HepG2 (cell line): Measurements from ENCODE around the gene CITED2. TPM values are rescaled to one million over a fixed set of nuclear protein-coding genes. Genes with fewer than 3 reads are reported as not detected.

ENCODE experiments used
- ATAC-seq: fragments of 200-7000 bp; cut with Tn5 transposase; 3 replicates; pipeline ENCODE4 v1.9.1; 2020; ENCODE audit warnings: mild to moderate bottlenecking, moderate library complexity
- BruUV-seq: library from RNA; stranded (reverse); fragments of 400-500 nt; replicated peaks from 2 replicates; lab custom pipeline; 2021; lab: Mats Ljungman, UMichigan
- CTCF ChIA-PET: fragments of 300-600 bp; formaldehyde crosslinking; extraction: SDS; loops from one replicate; lab custom pipeline; 2021; ENCODE audit warnings: low total read pairs, inconsistent platforms, low intra/inter-chr PET ratio; lab: Yijun Ruan, JAX
- POLR2A ChIA-PET: fragments of 350-600 bp; sonication (Branson Sonifier 250); formaldehyde crosslinking; loops from one replicate; lab custom pipeline; 2020; ENCODE audit warnings: antibody characterized with exemption, inconsistent platforms; lab: Yijun Ruan, JAX
- DNase-seq: peaks from one replicate; pipeline ENCODE4 v3.0.0-alpha.2; 2015; ENCODE audit warnings: low spot score
- FAIRE-seq: peaks from 3 replicates; lab custom pipeline; 2011; peaks lifted over from hg19 to GRCh38; lab: Jason Lieb, UNC
- H2AFZ ChIP-seq: one replicate; pipeline ENCODE4 v1.6.1; 2011; ENCODE audit warnings: low read length, inconsistent platforms
- H3K27ac ChIP-seq: fragments of 300-600 bp; 3 replicates; pipeline ENCODE4 v1.8.0; 2011; ENCODE audit warnings: mixed run types, mild to moderate bottlenecking, mixed read lengths, low read length, inconsistent platforms; ENCODE audit not compliant: insufficient read depth; ENCODE audit errors: extremely low read length
- H3K27me3 ChIP-seq, 2 experiments: fragments of 200-600 bp in 1 of 2; 2 replicates in 1 of 2; 3 replicates in 1 of 2; pipeline versions ENCODE4 v1.6.0 to v1.8.0; 2011; ENCODE audit warnings: low read length in 2 of 2, mild to moderate bottlenecking in 2 of 2, moderate library complexity in 2 of 2, inconsistent platforms in 1 of 2; ENCODE audit not compliant: insufficient read depth in 2 of 2, control insufficient read depth in 1 of 2
- H3K36me3 ChIP-seq, 2 experiments: fragments of 200-600 bp in 1 of 2; replicated peaks in 1 of 2; 2 replicates in 1 of 2; 3 replicates in 1 of 2; pipeline versions ENCODE4 v1.5.1 to v1.8.0; 2011; ENCODE audit warnings: low read length in 2 of 2, inconsistent platforms in 1 of 2; ENCODE audit not compliant: insufficient read depth in 2 of 2, control insufficient read depth in 1 of 2
- H3K4me1 ChIP-seq: 2 replicates; pipeline ENCODE4 v1.5.1; 2012; ENCODE audit warnings: low read length, inconsistent platforms; ENCODE audit not compliant: insufficient read depth
- H3K4me2 ChIP-seq: 2 replicates; pipeline ENCODE4 v1.6.0; 2011; ENCODE audit warnings: low read depth, low read length, inconsistent platforms
- H3K4me3 ChIP-seq, 3 experiments: fragments of 200-600 bp in 1 of 3; sonication (generic), shearing (Covaris generic) in 1 of 3; replicated peaks in 1 of 3; 2 replicates each; pipeline ENCODE4 v1.5.1; 2011 to 2016; ENCODE audit warnings: low read length in 3 of 3, inconsistent platforms in 2 of 3, low read depth in 2 of 3, mild to moderate bottlenecking in 2 of 3, control low read depth in 1 of 3, mixed read lengths in 1 of 3; ENCODE audit not compliant: insufficient read depth in 1 of 3
- H3K79me2 ChIP-seq: one replicate; pipeline ENCODE4 v1.6.1; 2011; ENCODE audit warnings: low read length, inconsistent platforms; ENCODE audit not compliant: insufficient read depth
- H3K9ac ChIP-seq: 2 replicates; pipeline ENCODE4 v1.6.0; 2011; ENCODE audit warnings: mild to moderate bottlenecking, low read depth, low read length, inconsistent platforms; ENCODE audit not compliant: insufficient read depth
- H3K9me3 ChIP-seq: 2 replicates; pipeline ENCODE4 v1.5.1; 2012; ENCODE audit warnings: mild to moderate bottlenecking, low read length
- H4K20me1 ChIP-seq: 2 replicates; pipeline ENCODE4 v1.6.0; 2011; ENCODE audit warnings: inconsistent platforms, mild to moderate bottlenecking, low read length, moderate library complexity; ENCODE audit not compliant: insufficient read depth
- AHR ChIP-seq: IDR thresholded peaks from 2 replicates; pipeline ENCODE4 v1.6.1; 2018; ENCODE audit warnings: missing genetic modification reagents, missing compliant biosample characterization
- NCOA1 ChIP-seq: sonication (generic); formaldehyde crosslinking; IDR thresholded peaks from 2 replicates; pipeline ENCODE4 v1.9.0; 2021; ENCODE audit warnings: missing genetic modification reagents
- SAP130 ChIP-seq: IDR thresholded peaks from 2 replicates; pipeline ENCODE4 v1.6.1; 2016; ENCODE audit warnings: low read depth
- SP2 ChIP-seq: sonication (generic); formaldehyde crosslinking; IDR thresholded peaks from 2 replicates; pipeline ENCODE4 v1.5.1; 2020; ENCODE audit warnings: mild to moderate bottlenecking, missing genetic modification reagents
- TEF ChIP-seq: sonication (generic); formaldehyde crosslinking; IDR thresholded peaks from 2 replicates; pipeline ENCODE4 v1.5.0; 2020; ENCODE audit warnings: missing genetic modification reagents
- ZC3H13 ChIP-seq: sonication (generic); formaldehyde crosslinking; IDR thresholded peaks from 2 replicates; pipeline ENCODE4 v1.8.1; 2023; ENCODE audit warnings: mild to moderate bottlenecking, missing genetic modification reagents, moderate library complexity
- ZNF260 ChIP-seq: sonication (generic); formaldehyde crosslinking; IDR thresholded peaks from 2 replicates; pipeline ENCODE4 v1.4.0; 2020; ENCODE audit warnings: missing genetic modification reagents, low read depth, mild to moderate bottlenecking, borderline replicate concordance
- ZNF75D ChIP-seq: sonication (generic); formaldehyde crosslinking; IDR thresholded peaks from 2 replicates; pipeline ENCODE4 v1.8.1; 2023; ENCODE audit warnings: missing genetic modification reagents, mild to moderate bottlenecking, borderline replicate concordance
- ZNF761 ChIP-seq: sonication (generic); formaldehyde crosslinking; conservative IDR thresholded peaks from 2 replicates; pipeline ENCODE4 v1.4.0; 2020; ENCODE audit warnings: mild to moderate bottlenecking, missing genetic modification reagents
- WGBS: methylation state at CpG from one replicate; pipeline ENCODE4 v1.1.6; 2017; ENCODE audit warnings: low lambda C conversion rate; 5-methylcytosine and 5-hydroxymethylcytosine counted together
- in situ Hi-C: cut with HindIII; loops from 2 replicates; pipeline ENCODE4 v1.10.0; 2017; ENCODE audit warnings: low pct_unique_long_range_greater_than_20kb; ENCODE audit not compliant: extremely low pct_ligation_motif_present
- intact Hi-C: fragments of 100-400 bp; cut with micrococcal nuclease; formaldehyde crosslinking; loops from one replicate; pipeline ENCODE4 v1.10.0; 2022; ENCODE audit not compliant: unreplicated experiment
- polyA plus RNA-seq, 8 experiments: library from polyadenylated mRNA; depleted of rRNA in 3 of 8; stranded (reverse) in 7 of 8; unstranded in 1 of 8; fragments of >200 nt; fragmentation: Illumina TruSeq in 4 of 8; extraction: Trizol in 4 of 8; gene quantifications; 2 replicates each; pipeline versions ENCODE4 v1.2.1 to v1.2.3, GENCODE V29; 2011 to 2016; ENCODE audit warnings: low read depth in 4 of 8, missing spikeins in 1 of 8, mixed read lengths in 1 of 8; ENCODE audit not compliant: insufficient read depth in 1 of 8
- total RNA-seq, 5 experiments: library from RNA; depleted of rRNA; stranded (reverse); fragments of >200 nt; fragmentation: Illumina TruSeq; extraction: Trizol; gene quantifications; 2 replicates each; pipeline ENCODE4 v1.2.3, GENCODE V29; 2016; ENCODE audit warnings: low read depth in 1 of 5
- TF ChIP-seq, protein P1 (sequence below): sonication (generic); formaldehyde crosslinking; IDR thresholded peaks from 2 replicates; pipeline ENCODE4 v1.9.0; 2021; ENCODE audit warnings: mild to moderate bottlenecking, missing genetic modification reagents
- TF ChIP-seq, protein P2 (sequence below), 2 experiments: sonication (generic) in 1 of 2; formaldehyde crosslinking in 1 of 2; IDR thresholded peaks; 2 replicates each; pipeline versions ENCODE4 v1.4.0 to v1.6.1; 2016 to 2020; ENCODE audit warnings: borderline replicate concordance in 1 of 2, low read depth in 1 of 2, mild to moderate bottlenecking in 1 of 2, missing genetic modification reagents in 1 of 2

CITED2 gene
- total and polyA plus RNA-seq, 2 of the 13 experiments (the other 11 are each of a cell fraction or from before 2014, with no cell fraction given), result 17.6 to 57.2 TPM

DNA sequence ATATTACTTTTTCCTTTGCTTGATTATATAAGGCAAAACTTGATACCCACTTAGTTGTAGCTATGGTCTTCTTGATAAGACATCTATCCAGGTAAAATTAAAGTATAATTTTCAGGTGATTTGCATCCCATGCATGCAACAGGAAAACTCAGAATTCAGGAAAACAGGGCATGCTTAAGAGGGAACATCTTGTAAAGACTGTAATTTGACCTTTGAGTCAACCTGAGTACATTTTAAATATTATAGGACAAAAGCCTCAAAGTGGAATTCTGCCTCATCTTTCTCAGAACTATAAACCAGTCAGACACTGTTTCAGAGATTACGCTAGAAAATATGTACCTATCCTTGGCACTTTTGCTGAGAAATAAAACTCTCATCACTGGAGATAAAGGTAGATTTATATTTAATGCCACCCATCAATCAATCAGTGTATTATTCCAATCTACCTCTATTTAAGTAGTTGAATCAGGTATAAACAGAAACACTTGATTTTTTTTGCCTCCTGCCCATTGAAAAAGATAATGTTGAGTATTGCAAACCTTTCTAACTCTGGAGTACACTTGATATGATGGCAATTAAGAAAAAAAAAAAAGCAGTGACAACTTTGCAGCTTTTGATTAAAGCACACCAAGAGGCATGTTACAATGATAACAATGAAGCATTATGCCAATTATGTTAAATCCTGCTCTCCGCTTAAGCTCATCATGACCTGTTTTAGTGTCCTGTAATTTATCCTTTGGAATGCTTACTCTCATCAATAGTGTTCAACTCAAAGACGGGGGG, 2.8 kb downstream of the CITED2 start:
- H3K9ac ChIP-seq, result no peak overlapping the region
- WGBS, result 76% methylated on average over 3 of the region's 3 CpGs
- peaks cover 0 to 10% of the 10 kb centered on the region in 2 experiments; a peak in 1 of 5 replicates for H3K27me3 ChIP-seq
- H2AFZ ChIP-seq, result no peak overlapping the region
- ATAC-seq (no peak), DNase-seq (no peak), FAIRE-seq (no peak)
- H3K4me1 ChIP-seq, result peaks cover 53% of the 10 kb centered on the region
- no peak overlapping the region for H3K27ac ChIP-seq
- H3K36me3 ChIP-seq, result no peaks in the 10 kb centered on the region
- intact Hi-C loops (loop anchor here (2.0 to 10.0 kb wide), 4 partner anchors 393 to 1523 kb away; no protein-coding TSS in a partner anchor), in situ Hi-C loops (loop anchor here (5.0 to 25.0 kb wide), 6 partner anchors 216 to 1541 kb away; no protein-coding TSS in a partner anchor)
- peak overlapping the region; percentile 97 for H3K4me2 ChIP-seq
- CTCF ChIA-PET, result no interaction called here
- H3K9me3 ChIP-seq, result no peaks in the 10 kb centered on the region
- H4K20me1 ChIP-seq, result peaks cover 18% of the 10 kb centered on the region
- BruUV-seq, result TSS peak; percentile 20
- POLR2A ChIA-PET, result interaction anchor here (1.3 kb wide), 1 partner anchor 1008 kb away, joined by 3 read pairs; no protein-coding TSS in a partner anchor
- H3K4me3 ChIP-seq, result peak overlapping the region; percentile 34 to 83 (median 65); a peak in 5 of 6 replicates
- peaks cover 28% of the 10 kb centered on the region for H3K79me2 ChIP-seq
- TF ChIP-seq ZC3H13 (peak; percentile 96; the same call in 1 of the 2 replicates), AHR (CRISPR knock-in tag) (no peak), ZNF761 (no peak), ZNF260 (CRISPR knock-in tag) (no peak), TEF (CRISPR knock-in tag) (no peak), ZNF75D (CRISPR knock-in tag) (no peak), NCOA1 (CRISPR knock-in tag) (no peak), SP2 (CRISPR knock-in tag) (no peak), SAP130 (CRISPR knock-in tag) (peak; percentile 17; the same call in 1 of the 2 replicates)
- TF ChIP-seq, protein P1, sequence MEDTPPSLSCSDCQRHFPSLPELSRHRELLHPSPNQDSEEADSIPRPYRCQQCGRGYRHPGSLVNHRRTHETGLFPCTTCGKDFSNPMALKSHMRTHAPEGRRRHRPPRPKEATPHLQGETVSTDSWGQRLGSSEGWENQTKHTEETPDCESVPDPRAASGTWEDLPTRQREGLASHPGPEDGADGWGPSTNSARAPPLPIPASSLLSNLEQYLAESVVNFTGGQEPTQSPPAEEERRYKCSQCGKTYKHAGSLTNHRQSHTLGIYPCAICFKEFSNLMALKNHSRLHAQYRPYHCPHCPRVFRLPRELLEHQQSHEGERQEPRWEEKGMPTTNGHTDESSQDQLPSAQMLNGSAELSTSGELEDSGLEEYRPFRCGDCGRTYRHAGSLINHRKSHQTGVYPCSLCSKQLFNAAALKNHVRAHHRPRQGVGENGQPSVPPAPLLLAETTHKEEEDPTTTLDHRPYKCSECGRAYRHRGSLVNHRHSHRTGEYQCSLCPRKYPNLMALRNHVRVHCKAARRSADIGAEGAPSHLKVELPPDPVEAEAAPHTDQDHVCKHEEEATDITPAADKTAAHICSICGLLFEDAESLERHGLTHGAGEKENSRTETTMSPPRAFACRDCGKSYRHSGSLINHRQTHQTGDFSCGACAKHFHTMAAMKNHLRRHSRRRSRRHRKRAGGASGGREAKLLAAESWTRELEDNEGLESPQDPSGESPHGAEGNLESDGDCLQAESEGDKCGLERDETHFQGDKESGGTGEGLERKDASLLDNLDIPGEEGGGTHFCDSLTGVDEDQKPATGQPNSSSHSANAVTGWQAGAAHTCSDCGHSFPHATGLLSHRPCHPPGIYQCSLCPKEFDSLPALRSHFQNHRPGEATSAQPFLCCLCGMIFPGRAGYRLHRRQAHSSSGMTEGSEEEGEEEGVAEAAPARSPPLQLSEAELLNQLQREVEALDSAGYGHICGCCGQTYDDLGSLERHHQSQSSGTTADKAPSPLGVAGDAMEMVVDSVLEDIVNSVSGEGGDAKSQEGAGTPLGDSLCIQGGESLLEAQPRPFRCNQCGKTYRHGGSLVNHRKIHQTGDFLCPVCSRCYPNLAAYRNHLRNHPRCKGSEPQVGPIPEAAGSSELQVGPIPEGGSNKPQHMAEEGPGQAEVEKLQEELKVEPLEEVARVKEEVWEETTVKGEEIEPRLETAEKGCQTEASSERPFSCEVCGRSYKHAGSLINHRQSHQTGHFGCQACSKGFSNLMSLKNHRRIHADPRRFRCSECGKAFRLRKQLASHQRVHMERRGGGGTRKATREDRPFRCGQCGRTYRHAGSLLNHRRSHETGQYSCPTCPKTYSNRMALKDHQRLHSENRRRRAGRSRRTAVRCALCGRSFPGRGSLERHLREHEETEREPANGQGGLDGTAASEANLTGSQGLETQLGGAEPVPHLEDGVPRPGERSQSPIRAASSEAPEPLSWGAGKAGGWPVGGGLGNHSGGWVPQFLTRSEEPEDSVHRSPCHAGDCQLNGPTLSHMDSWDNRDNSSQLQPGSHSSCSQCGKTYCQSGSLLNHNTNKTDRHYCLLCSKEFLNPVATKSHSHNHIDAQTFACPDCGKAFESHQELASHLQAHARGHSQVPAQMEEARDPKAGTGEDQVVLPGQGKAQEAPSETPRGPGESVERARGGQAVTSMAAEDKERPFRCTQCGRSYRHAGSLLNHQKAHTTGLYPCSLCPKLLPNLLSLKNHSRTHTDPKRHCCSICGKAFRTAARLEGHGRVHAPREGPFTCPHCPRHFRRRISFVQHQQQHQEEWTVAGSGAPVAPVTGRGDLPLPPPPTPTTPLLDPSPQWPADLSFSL (CRISPR knock-in tag), result no peak
- TF ChIP-seq, protein P2, sequence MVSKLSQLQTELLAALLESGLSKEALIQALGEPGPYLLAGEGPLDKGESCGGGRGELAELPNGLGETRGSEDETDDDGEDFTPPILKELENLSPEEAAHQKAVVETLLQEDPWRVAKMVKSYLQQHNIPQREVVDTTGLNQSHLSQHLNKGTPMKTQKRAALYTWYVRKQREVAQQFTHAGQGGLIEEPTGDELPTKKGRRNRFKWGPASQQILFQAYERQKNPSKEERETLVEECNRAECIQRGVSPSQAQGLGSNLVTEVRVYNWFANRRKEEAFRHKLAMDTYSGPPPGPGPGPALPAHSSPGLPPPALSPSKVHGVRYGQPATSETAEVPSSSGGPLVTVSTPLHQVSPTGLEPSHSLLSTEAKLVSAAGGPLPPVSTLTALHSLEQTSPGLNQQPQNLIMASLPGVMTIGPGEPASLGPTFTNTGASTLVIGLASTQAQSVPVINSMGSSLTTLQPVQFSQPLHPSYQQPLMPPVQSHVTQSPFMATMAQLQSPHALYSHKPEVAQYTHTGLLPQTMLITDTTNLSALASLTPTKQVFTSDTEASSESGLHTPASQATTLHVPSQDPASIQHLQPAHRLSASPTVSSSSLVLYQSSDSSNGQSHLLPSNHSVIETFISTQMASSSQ (IDR thresholded peaks at IDR 0.05; ENCODE audit: low read depth), result no peak
- TF ChIP-seq, protein P2 (CRISPR knock-in tag; IDR thresholded peaks at IDR 0.05; ENCODE audit: borderline replicate concordance), result no peak
